ENCODE data around the gene SH3YL1. TPM values are rescaled to one million over a fixed set of nuclear protein-coding genes. Genes with fewer than 3 reads are reported as not detected.

Gene SH3YL1
- total RNA-seq, 3 donors from 2014 or later: 40.5 to 151 (median 81.6) TPM

DNA sequence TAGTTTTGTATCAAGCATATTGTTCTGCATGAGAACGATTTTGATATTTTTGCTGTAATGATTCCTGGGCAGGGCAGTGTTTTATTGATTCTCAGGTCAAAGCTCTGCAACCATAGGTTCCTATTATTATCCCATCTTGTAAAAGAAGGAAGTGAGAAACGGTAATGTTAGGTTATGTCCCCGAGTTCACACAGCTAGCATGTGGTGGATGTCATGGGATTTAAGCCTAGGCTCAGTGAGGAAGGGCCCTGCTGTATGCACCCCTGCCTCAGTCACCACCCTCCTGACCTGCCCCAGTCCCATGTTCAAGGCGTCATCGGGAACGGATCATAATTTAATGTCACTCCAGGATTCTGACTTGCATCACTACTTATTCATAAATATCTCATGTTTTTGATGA lies 11.6 kb upstream of the SH3YL1 start:
- no peaks in the 10 kb centered on the region for H3K27me3 ChIP-seq
- no peaks in the 10 kb centered on the region for H3K9me3 ChIP-seq
- no peak for TF ChIP-seq POLR2A (IDR thresholded peaks at IDR 0.05)
- TF ChIP-seq, protein P1, sequence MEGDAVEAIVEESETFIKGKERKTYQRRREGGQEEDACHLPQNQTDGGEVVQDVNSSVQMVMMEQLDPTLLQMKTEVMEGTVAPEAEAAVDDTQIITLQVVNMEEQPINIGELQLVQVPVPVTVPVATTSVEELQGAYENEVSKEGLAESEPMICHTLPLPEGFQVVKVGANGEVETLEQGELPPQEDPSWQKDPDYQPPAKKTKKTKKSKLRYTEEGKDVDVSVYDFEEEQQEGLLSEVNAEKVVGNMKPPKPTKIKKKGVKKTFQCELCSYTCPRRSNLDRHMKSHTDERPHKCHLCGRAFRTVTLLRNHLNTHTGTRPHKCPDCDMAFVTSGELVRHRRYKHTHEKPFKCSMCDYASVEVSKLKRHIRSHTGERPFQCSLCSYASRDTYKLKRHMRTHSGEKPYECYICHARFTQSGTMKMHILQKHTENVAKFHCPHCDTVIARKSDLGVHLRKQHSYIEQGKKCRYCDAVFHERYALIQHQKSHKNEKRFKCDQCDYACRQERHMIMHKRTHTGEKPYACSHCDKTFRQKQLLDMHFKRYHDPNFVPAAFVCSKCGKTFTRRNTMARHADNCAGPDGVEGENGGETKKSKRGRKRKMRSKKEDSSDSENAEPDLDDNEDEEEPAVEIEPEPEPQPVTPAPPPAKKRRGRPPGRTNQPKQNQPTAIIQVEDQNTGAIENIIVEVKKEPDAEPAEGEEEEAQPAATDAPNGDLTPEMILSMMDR (IDR thresholded peaks at IDR 0.05): no peak
- TF ChIP-seq POLR2AphosphoS5 (IDR thresholded peaks at IDR 0.05): no peak
- no peak overlapping the region for H3K4me3 ChIP-seq
- DNase-seq (ENCODE audit: low spot score in 2 of 2): no peak
- H3K27ac ChIP-seq: no peak overlapping the region
- H3K36me3 ChIP-seq: peaks cover 5% of the 10 kb centered on the region
- intact Hi-C loops (cut with DNase I; ENCODE audit: low total_unique reads): no loop called here
- H3K4me1 ChIP-seq: no peaks in the 10 kb centered on the region

- intact Hi-C loops (cut with DNase I; ENCODE audit: low total_unique reads): no loop called here
- no peak for DNase-seq (ENCODE audit: low spot score in 2 of 2)
- Histone ChIP-seq H3K27me3 (no peaks in the 10 kb centered on the region), H3K9me3 (no peaks in the 10 kb centered on the region), H3K4me3 (no peak overlapping the region), H3K4me1 (no peaks in the 10 kb centered on the region), H3K27ac (no peak overlapping the region), H3K36me3 (no peaks in the 10 kb centered on the region)
- TF ChIP-seq, protein P1 (IDR thresholded peaks at IDR 0.05): no peak
- TF ChIP-seq POLR2A (IDR thresholded peaks at IDR 0.05): no peak
- TF ChIP-seq POLR2AphosphoS5 (IDR thresholded peaks at IDR 0.05): no peak
Observed at GRCh38 chr2:274503-274902, 10.7 kb upstream of the SH3YL1 start.

DNA sequence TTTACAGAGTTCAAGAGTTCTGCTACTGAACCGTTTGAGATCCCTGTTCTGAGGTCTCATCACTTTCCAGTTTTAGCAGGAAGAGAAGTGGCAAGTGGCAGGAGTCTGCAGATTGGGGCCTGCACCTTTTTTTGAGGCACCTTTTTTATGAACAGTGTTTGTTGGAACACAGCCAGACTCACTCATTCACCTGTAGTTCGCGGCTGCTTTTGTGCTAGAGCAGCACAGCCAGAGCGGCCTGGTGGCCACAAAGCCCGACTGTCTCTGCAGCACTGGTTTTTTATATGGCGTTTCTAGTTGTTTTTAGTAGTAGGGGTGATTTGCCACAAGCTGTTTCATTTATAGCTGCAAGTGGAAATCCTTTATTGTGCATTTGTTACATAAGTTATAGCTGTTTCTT lies 9.5 kb upstream of the SH3YL1 start:
- TF ChIP-seq POLR2AphosphoS5 (IDR thresholded peaks at IDR 0.05) (no peak), POLR2A (IDR thresholded peaks at IDR 0.05) (no peak)
- no peak overlapping the region for H3K4me3 ChIP-seq
- H3K27ac ChIP-seq: no peak overlapping the region
- H3K9me3 ChIP-seq: no peaks in the 10 kb centered on the region
- intact Hi-C loops (cut with DNase I; ENCODE audit: low total_unique reads): no loop called here
- H3K4me1 ChIP-seq: no peaks in the 10 kb centered on the region
- DNase-seq (ENCODE audit: low spot score in 2 of 2): no peak
- H3K36me3 ChIP-seq: no peaks in the 10 kb centered on the region
- H3K27me3 ChIP-seq: no peaks in the 10 kb centered on the region

- Histone ChIP-seq H3K4me3 (no peak overlapping the region), H3K9me3 (no peaks in the 10 kb centered on the region), H3K27ac (no peak overlapping the region), H3K4me1 (no peaks in the 10 kb centered on the region), H3K36me3 (no peaks in the 10 kb centered on the region), H3K27me3 (no peaks in the 10 kb centered on the region)
- no peak for TF ChIP-seq POLR2A (IDR thresholded peaks at IDR 0.05)
- TF ChIP-seq POLR2AphosphoS5 (IDR thresholded peaks at IDR 0.05): no peak
- TF ChIP-seq, protein P1 (IDR thresholded peaks at IDR 0.05): no peak
- no peak for DNase-seq (ENCODE audit: low spot score in 2 of 2)
- intact Hi-C loops (cut with DNase I; ENCODE audit: low total_unique reads): no loop called here
Observed at GRCh38 chr2:271917-272316, 8.1 kb upstream of the SH3YL1 start.

GRCh38 chr2:270861-271260 lies 7.0 kb upstream of the SH3YL1 start:
- no peak for TF ChIP-seq POLR2AphosphoS5 (IDR thresholded peaks at IDR 0.05)
- TF ChIP-seq, protein P1 (IDR thresholded peaks at IDR 0.05): no peak
- TF ChIP-seq POLR2A (IDR thresholded peaks at IDR 0.05): no peak
- H3K4me3 ChIP-seq: no peak overlapping the region
- intact Hi-C loops (cut with DNase I; ENCODE audit: low total_unique reads): no loop called here
- H3K9me3 ChIP-seq: no peaks in the 10 kb centered on the region
- no peak overlapping the region for H3K27ac ChIP-seq
- DNase-seq (ENCODE audit: low spot score in 2 of 2): no peak
- peaks cover 0 to 7% of the 10 kb centered on the region in 2 donors for H3K4me1 ChIP-seq
- no peaks in the 10 kb centered on the region for H3K36me3 ChIP-seq
- H3K27me3 ChIP-seq: no peaks in the 10 kb centered on the region

Measured in breast epithelium (tissue), 4 donors.